ENCODE results near the gene RPS6KB2. TPM values are rescaled to one million over a fixed set of nuclear protein-coding genes. Genes with fewer than 3 reads are reported as not detected.
A peak's percentile ranks its signal among the peaks of the same experiment; 100 is the strongest.

Gene RPS6KB2
- total RNA-seq, 1 donor from 2014 or later = 40.0 TPM

DNA sequence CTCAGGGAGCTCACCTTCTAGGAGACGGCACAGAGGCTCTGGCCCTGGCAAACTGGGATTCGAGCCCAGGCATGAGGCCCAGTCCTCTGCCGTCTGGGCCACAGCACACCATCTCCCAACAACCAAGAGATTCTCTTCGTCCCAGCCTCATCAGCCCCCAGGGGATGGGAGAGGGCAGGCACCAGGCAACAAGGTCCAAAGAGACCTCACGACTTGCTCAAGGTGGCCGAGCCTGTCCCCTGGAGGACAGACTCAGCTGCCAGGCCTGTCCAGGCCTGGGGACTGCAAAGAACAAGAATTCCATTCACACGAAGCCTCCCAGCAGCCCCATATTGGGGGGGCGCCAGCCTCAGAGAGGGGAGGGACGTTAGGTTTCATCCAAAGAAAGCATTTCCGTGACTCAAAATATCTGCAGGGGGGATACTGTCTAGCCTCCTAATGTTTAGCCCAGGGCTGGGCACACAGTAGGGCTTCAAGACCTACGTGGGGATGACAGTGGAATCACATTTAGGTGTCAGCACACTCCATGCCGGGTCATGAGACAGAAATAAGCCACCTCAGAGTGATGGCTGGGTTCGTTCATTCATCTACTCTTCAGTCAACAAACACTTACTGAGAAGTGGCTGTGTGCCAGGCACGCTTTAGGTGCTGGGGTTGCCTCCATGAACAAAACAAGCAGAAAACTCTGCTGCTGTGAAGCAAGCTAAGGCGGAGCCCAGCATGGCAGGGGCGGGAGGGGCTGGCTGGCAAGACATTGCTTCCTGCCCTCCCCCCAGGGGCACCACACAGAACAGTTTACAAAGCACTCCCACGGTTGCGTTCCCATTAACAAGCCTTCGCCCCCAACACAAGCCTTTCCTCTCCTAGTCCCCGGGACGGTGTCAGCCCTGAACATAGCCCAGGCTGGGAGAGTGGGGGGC lies 11.6 kb upstream of the RPS6KB2 start:
- Histone ChIP-seq H3K4me1 (peaks cover 40% of the 10 kb centered on the region), H3K27ac (no peak overlapping the region), H3K36me3 (no peaks in the 10 kb centered on the region), H3K4me3 (no peak overlapping the region), H3K27me3 (no peaks in the 10 kb centered on the region), H3K9me3 (no peaks in the 10 kb centered on the region)
- DNase-seq (peak; percentile 78), ATAC-seq (no peak)
- intact Hi-C loops (cut with DNase I) = no loop called here
- TF ChIP-seq CTCF (IDR thresholded peaks at IDR 0.05) = no peak

- ATAC-seq (no peak), DNase-seq (no peak)
- Histone ChIP-seq H3K4me1 (peaks cover 40% of the 10 kb centered on the region), H3K27me3 (no peaks in the 10 kb centered on the region), H3K9me3 (no peaks in the 10 kb centered on the region), H3K27ac (no peak overlapping the region), H3K36me3 (no peaks in the 10 kb centered on the region), H3K4me3 (no peak overlapping the region)
- intact Hi-C loops (cut with DNase I) = no loop called here
- TF ChIP-seq CTCF (IDR thresholded peaks at IDR 0.05) = no peak
These were observed 10.9 kb upstream of the RPS6KB2 start for GRCh38 chr11:67417425-67417824.

- intact Hi-C loops (cut with DNase I) = no loop called here
- no peak for ATAC-seq
- no peaks in the 10 kb centered on the region for H3K9me3 ChIP-seq
These were observed 9.6 kb upstream of the RPS6KB2 start for GRCh38 chr11:67418476-67419281.

DNA sequence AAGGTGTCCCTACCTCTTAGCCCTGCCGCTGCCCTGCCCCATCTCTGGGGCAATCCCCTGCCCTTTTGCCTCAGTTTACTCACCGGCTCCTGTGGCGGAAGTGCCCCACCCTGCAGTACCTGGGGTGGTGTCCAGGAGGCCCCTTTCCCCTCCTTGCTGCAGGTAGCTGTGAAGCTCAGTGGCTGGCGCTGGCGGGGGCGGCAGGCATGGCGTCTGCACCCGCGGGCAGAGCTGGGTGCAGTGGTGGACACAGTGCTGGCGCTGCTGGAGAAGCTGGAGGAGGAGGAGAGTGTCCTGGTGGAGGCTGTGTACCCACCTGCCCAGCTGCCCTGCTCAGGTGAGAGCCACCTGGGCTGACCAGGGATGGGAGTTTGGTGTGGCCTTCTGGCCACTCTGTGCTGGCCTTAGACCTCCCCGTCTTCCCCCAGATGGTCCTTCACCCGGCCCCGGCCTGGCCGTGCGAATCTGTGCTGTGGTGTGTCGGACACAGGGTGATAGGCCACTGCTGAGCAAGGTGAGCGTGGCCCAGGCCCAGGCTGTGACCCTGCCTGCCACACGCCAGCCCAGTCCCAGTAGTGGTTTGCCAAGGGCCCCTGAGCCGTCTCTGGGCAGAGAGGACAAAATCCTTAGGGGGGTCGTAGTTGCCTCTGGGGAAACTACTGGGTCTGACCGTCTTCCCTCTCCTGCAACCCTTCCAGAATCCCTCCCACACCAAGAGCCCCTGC lies 8.8 kb upstream of the RPS6KB2 start:
- intact Hi-C loops (cut with DNase I) = no loop called here
- Histone ChIP-seq H3K9me3 (no peaks in the 10 kb centered on the region), H3K27ac (peak overlapping the region; percentile 79), H3K4me1 (peaks cover 40% of the 10 kb centered on the region), H3K36me3 (no peaks in the 10 kb centered on the region), H3K4me3 (no peak overlapping the region), H3K27me3 (no peaks in the 10 kb centered on the region)
- TF ChIP-seq CTCF (IDR thresholded peaks at IDR 0.05) = no peak
- ATAC-seq = no peak
- DNase-seq = no peak

More at GRCh38 chr11:67418476-67419281, 9.6 kb upstream of the RPS6KB2 start:
- H3K36me3 ChIP-seq = no peaks in the 10 kb centered on the region
- no peaks in the 10 kb centered on the region for H3K27me3 ChIP-seq
- no peak overlapping the region for H3K4me3 ChIP-seq
- TF ChIP-seq CTCF (IDR thresholded peaks at IDR 0.05) = no peak
- H3K27ac ChIP-seq = no peak overlapping the region
- no peak for DNase-seq
- peaks cover 40% of the 10 kb centered on the region for H3K4me1 ChIP-seq

GRCh38 chr11:67420147-67420645 lies 8.1 kb upstream of the RPS6KB2 start:
- TF ChIP-seq CTCF (IDR thresholded peaks at IDR 0.05) = no peak
- H3K4me1 ChIP-seq = peaks cover 35% of the 10 kb centered on the region
- H3K9me3 ChIP-seq = no peaks in the 10 kb centered on the region
- no peaks in the 10 kb centered on the region for H3K36me3 ChIP-seq
- H3K27ac ChIP-seq = peak overlapping the region; percentile 79
- DNase-seq (no peak), ATAC-seq (no peak)
- intact Hi-C loops (cut with DNase I) = no loop called here
- H3K27me3 ChIP-seq = no peaks in the 10 kb centered on the region
- peak overlapping the region; percentile 54 for H3K4me3 ChIP-seq
